ENCODE results near the gene KCNT1.

Gene KCNT1

DNA sequence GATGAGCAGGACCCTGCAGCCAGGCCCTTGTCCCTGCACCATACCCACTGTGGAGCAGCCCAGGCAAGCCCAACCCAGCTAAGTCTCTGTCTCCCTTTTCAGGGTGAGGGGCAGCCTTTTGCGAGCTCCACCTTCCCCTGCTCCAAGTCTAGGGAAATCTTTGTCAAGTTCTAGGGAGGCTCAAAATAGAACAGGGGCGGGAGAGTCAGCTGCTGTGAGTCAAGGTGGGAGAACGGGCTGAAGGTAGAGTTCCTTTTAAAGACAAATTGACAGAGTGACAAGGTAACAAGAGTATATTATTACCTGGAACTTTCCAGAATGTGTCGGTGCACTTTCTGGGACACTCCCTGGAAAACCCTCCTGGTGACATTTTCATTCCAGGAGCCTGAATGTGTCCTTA is 64.7 kb downstream of the KCNT1 start:
- no peak for DNase-seq (ENCODE audit: low read depth in 2 of 2)

GRCh38 chr9:135768516-135769218 is 66.7 kb downstream of the KCNT1 start:
- no peak for DNase-seq (ENCODE audit: low read depth in 2 of 2)

DNA sequence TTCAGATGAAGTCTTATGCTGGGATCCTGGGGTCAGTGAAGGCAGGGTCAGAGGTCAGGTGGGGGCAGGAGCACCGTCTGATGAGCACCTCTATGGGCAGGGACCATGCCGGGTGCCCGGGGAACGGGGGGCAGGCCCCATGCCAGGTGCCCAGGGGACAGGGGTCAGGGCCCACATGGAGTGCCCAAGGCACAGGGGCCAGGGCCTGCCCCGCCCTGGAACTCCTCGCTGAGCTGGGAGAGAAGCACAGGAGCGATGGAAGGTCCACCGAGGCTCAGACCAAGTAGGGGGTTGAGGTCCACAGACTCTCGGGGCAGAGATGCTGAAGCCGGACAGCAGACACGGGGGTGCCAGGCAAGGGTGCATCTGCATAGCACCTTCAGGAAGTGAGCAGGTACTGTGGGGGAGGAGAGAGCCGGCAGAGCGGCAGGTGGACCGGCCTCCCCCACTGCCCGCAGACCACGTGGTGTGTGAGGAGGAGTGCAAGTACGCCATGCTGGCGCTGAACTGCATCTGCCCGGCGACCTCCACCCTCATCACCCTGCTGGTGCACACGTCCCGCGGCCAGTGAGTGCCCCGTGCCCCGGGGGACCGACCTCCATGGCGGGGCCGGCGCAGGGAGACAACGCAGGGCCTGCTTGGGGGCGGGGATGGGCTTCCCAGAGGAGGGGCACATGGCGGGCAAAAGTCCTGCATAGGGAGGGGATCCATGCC is 67.7 kb downstream of the KCNT1 start:
- DNase-seq (ENCODE audit: low read depth in 2 of 2), result no peak

GRCh38 chr9:135770203-135770535 is 68.2 kb downstream of the KCNT1 start:
- DNase-seq (ENCODE audit: low read depth in 2 of 2), result no peak

DNA sequence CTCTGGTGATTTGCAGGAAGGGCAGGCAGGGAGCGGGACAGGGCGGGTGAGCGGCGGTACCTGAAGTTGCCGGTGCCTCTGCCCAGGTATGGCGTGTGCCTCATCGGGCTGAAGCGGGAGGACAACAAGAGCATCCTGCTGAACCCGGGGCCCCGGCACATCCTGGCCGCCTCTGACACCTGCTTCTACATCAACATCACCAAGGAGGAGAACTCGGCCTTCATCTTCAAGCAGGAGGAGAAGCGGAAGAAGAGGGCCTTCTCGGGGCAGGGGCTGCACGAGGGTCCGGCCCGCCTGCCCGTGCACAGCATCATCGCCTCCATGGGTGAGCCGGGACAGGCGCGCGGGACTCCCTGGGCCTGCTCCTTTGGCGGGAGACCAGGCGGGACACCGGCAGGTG is 68.8 kb downstream of the KCNT1 start:
- DNase-seq (ENCODE audit: low read depth in 2 of 2), result no peak

GRCh38 chr9:135771401-135772051 is 69.5 kb downstream of the KCNT1 start:
- no peak for DNase-seq (ENCODE audit: low read depth in 2 of 2)

DNA sequence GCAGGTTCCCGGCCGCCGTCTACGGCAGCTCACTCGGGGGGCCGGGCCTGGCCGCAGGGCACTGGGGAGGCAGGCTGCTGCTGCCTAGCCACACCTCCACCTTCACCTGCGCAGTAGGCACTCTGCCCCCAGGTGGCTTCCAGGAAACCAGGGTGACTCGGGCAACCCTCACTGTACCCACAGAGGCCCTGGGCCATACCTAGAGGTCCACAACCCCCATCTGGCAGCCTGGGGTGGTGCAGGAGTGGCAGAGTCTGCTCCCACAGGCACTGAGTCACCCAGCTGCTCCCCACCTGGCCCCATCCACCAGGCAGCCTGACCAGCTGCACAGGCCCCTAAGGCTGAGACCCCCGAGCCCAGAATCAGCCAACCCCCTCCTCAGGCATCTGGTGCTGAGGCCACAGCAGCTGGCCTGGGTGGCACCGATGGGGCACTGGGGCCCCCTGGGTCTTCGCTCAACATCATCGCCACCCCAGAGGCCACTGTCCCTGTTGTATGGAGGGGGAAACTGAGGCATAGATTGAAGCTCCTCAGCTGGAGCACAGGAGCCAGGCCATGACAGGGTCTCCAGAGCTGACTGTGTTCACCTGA is 70.2 kb downstream of the KCNT1 start:
- no peak for DNase-seq (ENCODE audit: low read depth in 2 of 2)

GRCh38 chr9:135772702-135773493 is 70.9 kb downstream of the KCNT1 start:
- DNase-seq (ENCODE audit: low read depth in 2 of 2), result no peak

DNA sequence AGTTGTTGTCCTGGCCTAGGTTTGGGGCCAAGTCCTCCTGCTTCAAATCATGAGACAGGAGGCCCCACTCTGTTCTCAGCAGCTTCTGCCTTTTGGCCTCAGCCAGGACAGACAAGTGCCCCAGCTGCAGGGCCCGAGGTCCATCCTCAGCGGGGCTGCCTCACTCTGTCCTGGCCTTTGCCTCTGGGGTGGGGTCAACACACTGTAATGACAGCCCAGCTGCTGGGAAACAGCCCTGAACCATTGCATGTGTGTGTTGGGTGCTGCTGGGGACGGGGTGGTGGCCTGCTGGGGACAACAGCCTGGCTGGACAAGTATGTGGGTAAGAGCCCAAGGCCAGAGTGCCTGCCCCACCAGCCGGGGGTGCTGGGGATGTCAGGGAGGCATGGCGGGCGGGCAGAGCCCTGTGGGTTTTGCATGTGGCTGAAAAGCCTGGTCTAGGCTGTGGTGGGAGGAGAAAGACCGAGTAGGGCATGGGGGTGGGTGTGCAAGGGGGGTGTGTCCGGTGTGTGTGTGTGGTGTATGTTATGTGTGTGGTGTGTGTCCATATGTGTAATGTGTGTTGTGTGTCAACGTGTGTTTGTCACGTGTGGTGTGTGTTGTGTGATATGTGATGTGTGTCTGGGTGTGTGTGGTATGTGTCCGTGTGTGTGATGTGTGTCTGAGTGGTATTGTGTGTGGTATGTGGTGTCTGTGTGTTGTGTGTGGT is 71.7 kb downstream of the KCNT1 start:
- no peak for DNase-seq (ENCODE audit: low read depth in 2 of 2)

GRCh38 chr9:135774239-135774747 is 72.3 kb downstream of the KCNT1 start:
- no peak for DNase-seq (ENCODE audit: low read depth in 2 of 2)

DNA sequence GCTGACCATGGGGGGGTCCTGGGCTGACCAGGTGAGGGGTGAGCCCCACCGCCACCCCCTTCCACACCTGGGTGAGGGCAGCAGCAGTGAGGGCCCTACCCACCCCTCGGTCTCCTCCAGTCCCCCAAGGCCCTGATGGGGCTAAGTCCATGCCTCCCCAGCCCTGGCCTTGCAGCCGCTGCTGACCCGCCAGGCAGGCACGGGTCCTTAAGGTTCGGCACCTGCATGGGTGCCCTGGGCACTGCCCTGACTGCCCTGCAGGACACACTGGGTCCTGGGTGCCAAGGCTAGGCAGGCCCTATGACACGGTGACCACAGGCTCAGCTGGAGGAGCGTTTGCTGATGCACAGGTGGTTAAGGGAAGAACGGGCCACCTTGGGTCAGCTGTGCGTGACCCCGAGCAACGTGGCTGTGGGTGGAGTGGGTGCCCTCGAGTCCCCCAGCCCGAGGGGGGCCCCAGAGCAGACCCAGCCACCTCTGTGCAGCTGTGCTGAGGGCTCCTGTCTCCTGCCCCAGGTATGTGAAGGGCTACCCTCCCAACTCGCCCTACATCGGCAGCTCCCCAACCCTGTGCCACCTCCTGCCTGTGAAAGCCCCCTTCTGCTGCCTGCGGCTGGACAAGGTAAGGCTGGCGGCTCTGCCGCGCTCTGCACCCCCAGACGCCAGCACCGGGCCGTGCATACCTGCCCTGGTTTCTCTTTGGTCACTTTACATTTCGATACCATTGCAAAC is 73.0 kb downstream of the KCNT1 start:
- DNase-seq (ENCODE audit: low read depth in 2 of 2), result no peak

- DNase-seq (ENCODE audit: low read depth in 2 of 2), result no peak
These were observed 73.9 kb downstream of the KCNT1 start for GRCh38 chr9:135775911-135776310.

DNA sequence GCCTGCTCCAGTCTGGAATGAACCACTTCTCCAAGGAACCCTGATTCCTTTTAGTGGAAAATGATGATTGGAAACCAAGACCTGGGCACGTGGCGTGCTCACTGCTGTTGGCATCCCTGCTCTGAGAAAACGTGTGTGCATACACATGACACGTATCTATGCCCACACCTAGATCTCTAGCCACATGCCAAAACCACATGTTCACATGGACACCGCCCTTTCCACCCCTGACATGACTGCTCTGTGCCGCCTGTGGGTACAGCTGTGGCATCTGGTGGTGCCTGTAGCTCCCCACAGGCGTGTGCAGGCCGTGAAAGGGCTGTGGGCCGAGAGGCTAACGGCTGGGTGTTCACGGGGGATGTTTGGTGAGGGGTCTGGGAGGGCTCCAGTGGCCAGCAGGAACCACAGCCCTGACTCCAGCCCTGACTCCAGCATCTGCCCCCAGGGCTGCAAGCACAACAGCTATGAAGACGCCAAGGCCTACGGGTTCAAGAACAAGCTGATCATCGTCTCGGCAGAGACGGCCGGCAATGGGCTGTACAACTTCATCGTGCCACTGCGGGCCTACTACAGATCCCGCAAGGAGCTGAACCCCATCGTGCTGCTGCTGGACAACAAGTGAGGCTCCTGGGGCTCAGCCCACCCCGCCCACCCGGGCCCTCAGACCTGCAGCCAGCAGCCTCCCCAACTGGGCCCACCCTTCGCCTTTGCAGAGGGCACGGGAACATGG is 75.1 kb downstream of the KCNT1 start:
- no peak for DNase-seq (ENCODE audit: low read depth in 2 of 2)

GRCh38 chr9:135777623-135778177 is 75.7 kb downstream of the KCNT1 start:
- DNase-seq (ENCODE audit: low read depth in 2 of 2), result no peak

- no peak for DNase-seq (ENCODE audit: low read depth in 2 of 2)
These were observed 76.4 kb downstream of the KCNT1 start for GRCh38 chr9:135778421-135778820.

- DNase-seq (ENCODE audit: low read depth in 2 of 2), result no peak
These were observed 77.6 kb downstream of the KCNT1 start for GRCh38 chr9:135779571-135779970.

- DNase-seq (ENCODE audit: low read depth in 2 of 2), result no peak
These were observed 78.1 kb downstream of the KCNT1 start for GRCh38 chr9:135780086-135780485.

- DNase-seq (ENCODE audit: low read depth in 2 of 2), result no peak
These were observed 78.6 kb downstream of the KCNT1 start for GRCh38 chr9:135780626-135781025.

- no peak for DNase-seq (ENCODE audit: low read depth in 2 of 2)
These were observed 81.0 kb downstream of the KCNT1 start for GRCh38 chr9:135782946-135783345.
